HL-60/S4 treated with phorbol 12-myristate 13-acetate at 8.2 ng/mL for 4 days and 3 days (cell line): ENCODE measurements around the gene ULBP2.

Source experiments
- in situ Hi-C: fragments of 300-500 bp; cut with MboI; formaldehyde crosslinking; loops from 2 replicates; pipeline ENCODE4 v1.15.0; 2022; ENCODE audit warnings: low sequenced_read_pairs

Gene ULBP2

GRCh38 chr6:149995235-149995750 lies 53.5 kb downstream of the ULBP2 start:
- in situ Hi-C loops = no loop called here

- in situ Hi-C loops = no loop called here
Observed at GRCh38 chr6:149995971-149996370, 54.2 kb downstream of the ULBP2 start.
